T47D (cell line): Measurements from ENCODE around the gene RALGPS1.

Experiments
- DNase-seq, 2 experiments: peaks; one replicate each; pipeline versions ENCODE4 v3.0.0 to v3.0.0-alpha.2; 2011 to 2012; ENCODE audit warnings: low read depth in 1 of 2, low spot score in 1 of 2
- JUND ChIP-seq: IDR thresholded peaks from 2 replicates; pipeline ENCODE4 v1.6.1; 2012; ENCODE audit warnings: low read depth
- in situ Hi-C: cut with HindIII; loops from 2 replicates; pipeline ENCODE4 v1.10.0; 2016; ENCODE audit warnings: low sequenced_read_pairs, low pct_unique_long_range_greater_than_20kb

Gene RALGPS1

DNA sequence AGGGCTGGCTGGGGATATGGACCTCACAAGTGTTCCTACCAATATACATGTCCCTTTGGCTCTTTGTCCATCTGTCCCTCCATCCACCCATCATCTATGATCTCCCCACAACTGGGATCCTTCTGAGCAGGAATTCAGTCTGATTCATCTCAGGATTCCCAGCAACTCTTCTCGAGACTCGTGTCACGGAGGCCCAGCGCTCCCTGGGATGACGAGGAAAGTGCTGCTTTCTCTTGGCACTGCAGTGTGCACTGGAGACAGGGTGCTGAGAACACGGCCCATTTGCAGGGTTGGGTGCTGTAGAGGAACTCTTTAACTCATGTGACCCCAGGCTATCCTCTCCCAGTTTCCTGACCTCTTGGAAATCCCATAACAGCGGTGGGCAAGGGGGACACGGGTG is 135.0 kb downstream of the RALGPS1 start:
- DNase-seq = no peak
- TF ChIP-seq JUND = no peak
- in situ Hi-C loops = no loop called here

GRCh38 chr9:127050152-127050551 is 135.6 kb downstream of the RALGPS1 start:
- in situ Hi-C loops = no loop called here
- TF ChIP-seq JUND = no peak
- DNase-seq = no peak

DNA sequence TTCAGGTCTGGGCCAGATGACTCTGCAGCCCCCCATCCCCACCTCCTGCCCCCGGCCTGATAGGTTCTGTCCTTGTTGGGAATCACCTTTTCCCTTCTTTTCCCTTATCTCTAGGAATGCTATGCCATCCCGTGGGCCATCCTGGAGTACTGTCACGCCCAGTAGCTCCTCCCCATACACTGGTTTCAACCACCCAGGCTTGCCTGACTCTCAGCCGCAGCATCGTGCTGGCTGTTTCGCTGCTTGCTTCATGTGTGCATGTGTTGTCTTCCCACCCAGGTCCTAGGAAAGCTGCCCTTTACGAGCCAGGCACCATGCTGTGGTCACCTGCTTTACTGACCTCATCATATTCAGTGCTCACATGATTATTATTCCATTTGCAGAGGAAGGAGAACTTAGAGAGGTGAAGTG is 136.0 kb downstream of the RALGPS1 start:
- DNase-seq = no peak
- in situ Hi-C loops = no loop called here
- no peak for TF ChIP-seq JUND

GRCh38 chr9:127051881-127052595 is 137.5 kb downstream of the RALGPS1 start:
- in situ Hi-C loops = no loop called here
- TF ChIP-seq JUND = no peak
- no peak for DNase-seq

DNA sequence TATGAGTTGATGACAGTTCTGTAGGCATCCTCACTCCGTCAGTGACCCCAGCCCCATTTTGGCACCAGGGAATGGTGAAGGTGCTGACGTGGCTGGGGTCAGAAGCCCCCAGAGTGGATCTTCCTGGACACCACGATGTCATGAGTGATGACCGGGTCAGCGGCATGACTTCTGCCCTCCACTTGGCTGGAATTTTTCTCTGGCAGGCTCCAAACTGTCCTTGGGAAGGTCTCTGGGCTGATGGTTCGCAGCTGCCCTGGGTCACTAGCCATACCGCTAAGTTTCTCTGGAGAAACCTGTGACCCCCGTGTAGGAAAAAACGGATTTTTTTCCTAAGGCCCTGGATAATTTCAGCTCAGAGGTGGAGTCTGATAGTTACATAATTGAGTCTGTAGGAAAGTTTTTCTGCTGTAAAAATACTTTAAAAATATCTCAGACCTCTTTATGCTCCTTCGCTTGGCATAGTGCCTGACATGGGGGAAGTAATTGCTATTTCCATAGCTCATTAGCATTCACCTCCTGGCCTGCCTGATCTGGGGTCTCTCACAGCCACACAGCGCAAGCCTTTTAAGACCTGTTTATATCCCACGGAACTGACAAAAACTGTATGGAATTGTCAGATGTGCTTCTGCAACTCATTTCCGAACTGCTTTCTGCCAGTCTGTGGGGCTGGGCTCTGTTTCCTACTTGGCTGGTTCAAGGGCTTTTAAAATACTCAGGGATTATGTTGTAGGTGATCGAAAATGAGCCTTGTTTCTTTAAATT is 138.7 kb downstream of the RALGPS1 start:
- in situ Hi-C loops = no loop called here
- no peak for TF ChIP-seq JUND
- no peak for DNase-seq

DNA sequence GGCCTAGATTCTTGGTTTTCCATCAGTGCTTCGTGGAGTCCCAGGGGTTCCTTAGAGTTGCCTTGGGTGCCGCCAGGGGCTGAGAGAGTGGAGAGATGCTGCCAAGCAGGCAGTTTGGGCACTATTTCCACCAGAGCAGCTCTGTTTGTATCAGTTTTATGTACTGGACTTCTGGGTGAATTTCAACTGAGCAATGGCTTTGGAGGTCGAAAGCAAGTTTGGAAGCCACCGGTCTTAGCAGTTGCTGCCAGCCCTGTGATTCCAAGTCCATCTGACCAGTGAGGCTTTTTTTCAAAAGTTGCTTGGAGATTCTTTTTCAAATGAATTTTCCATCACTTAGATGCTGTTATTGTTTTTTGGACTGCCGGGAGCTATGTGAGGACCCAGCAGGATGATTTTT is 139.4 kb downstream of the RALGPS1 start:
- DNase-seq = no peak
- in situ Hi-C loops = no loop called here
- no peak for TF ChIP-seq JUND

- no peak for DNase-seq
- in situ Hi-C loops = no loop called here
- no peak for TF ChIP-seq JUND
These were observed 141.3 kb downstream of the RALGPS1 start for GRCh38 chr9:127055745-127056402.

- TF ChIP-seq JUND = no peak
- no peak for DNase-seq
- in situ Hi-C loops = no loop called here
These were observed 141.9 kb downstream of the RALGPS1 start for GRCh38 chr9:127056446-127056845.

- TF ChIP-seq JUND = no peak
- in situ Hi-C loops = no loop called here
- DNase-seq = no peak
These were observed 143.5 kb downstream of the RALGPS1 start for GRCh38 chr9:127058011-127058644.

- in situ Hi-C loops = no loop called here
- no peak for DNase-seq
- no peak for TF ChIP-seq JUND
These were observed 144.1 kb downstream of the RALGPS1 start for GRCh38 chr9:127058645-127059021.

DNA sequence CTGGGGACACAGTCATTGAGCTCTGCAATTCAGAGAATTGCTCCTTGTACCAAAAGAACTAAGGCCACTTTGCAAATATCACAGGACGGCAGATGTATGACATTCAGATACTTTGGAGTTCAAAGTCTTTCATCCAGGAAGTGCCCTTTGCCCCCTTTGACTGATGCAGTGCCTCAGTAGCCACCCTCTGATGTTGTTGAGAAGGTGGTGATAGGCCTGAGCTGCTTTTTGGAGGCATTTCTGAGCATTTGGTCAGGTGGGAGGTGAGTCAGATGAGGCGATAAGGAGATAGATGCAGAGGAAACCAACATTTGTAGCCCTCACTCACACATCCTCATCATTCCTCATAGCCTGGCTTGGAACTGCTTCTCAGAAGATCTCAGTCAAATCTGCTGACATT is 144.4 kb downstream of the RALGPS1 start:
- TF ChIP-seq JUND = no peak
- in situ Hi-C loops = no loop called here
- DNase-seq = no peak

GRCh38 chr9:127059765-127060361 is 145.3 kb downstream of the RALGPS1 start:
- no peak for DNase-seq
- in situ Hi-C loops = no loop called here
- no peak for TF ChIP-seq JUND

- in situ Hi-C loops = no loop called here
- DNase-seq = no peak
- no peak for TF ChIP-seq JUND
These were observed 146.8 kb downstream of the RALGPS1 start for GRCh38 chr9:127061411-127061810.
